ENCODE results near the gene ESRP2.

GRCh38 chr16:68187505-68187904 is 48.4 kb downstream of the ESRP2 start:
- no peak for TF ChIP-seq POLR2A (IDR thresholded peaks at IDR 0.05; ENCODE audit: low read length)
- no peak for TF ChIP-seq GATA1 (IDR thresholded peaks at IDR 0.05; ENCODE audit: low read depth, low read length)
